ENCODE results near the gene MOB2. TPM values are rescaled to one million over a fixed set of nuclear protein-coding genes. Genes with fewer than 3 reads are reported as not detected.

Gene MOB2
- total and polyA plus RNA-seq, 9 of the 15 experiments (the other 6 are each of a cell fraction or from before 2014, with no cell fraction given): 0.17 to 36.8 (median 19.2) TPM

GRCh38 chr11:1519028-1520010 is 32.7 kb upstream of the MOB2 start:
- Histone ChIP-seq H2AFZ (ENCODE audit: low read depth, low read length) (no peak overlapping the region), H3K4me1 (replicated peaks in 1 of 2; ENCODE audit: control insufficient read depth in 2 of 2, insufficient read depth in 2 of 2, low read length in 2 of 2) (peaks cover 17 to 61% of the 10 kb centered on the region in 2 experiments), H3K27me3 (ENCODE audit: control insufficient read depth in 2 of 2, insufficient read depth in 2 of 2, low read length in 2 of 2) (no peaks in the 10 kb centered on the region), H3K4me2 (ENCODE audit: insufficient read depth, low read length) (no peak overlapping the region), H3K9me1 (ENCODE audit: control insufficient read depth, insufficient read depth, low read length) (peaks cover 7% of the 10 kb centered on the region), H3K27ac (ENCODE audit: extremely low read depth, low read depth, low read length) (no peak overlapping the region), H3K79me2 (ENCODE audit: control insufficient read depth, insufficient read depth, low read length) (peaks cover 31% of the 10 kb centered on the region), H4K20me1 (replicated peaks; ENCODE audit: control insufficient read depth, insufficient read depth, low read length) (peaks cover 71% of the 10 kb centered on the region), H3K36me3 (ENCODE audit: control insufficient read depth, insufficient read depth, low read length) (no peaks in the 10 kb centered on the region), H3K4me3 (no peak overlapping the region), H3K9ac (ENCODE audit: insufficient read depth in 1 of 2, low read depth in 2 of 2, low read length in 2 of 2) (peak overlapping the region in 1 of 2 experiments; percentile 64; a peak in 1 of 4 replicates), H3K9me3 (replicated peaks; ENCODE audit: control insufficient read depth, insufficient read depth, low read depth, low read length) (no peaks in the 10 kb centered on the region)
- no peak for DNase-seq (ENCODE audit: extremely low read depth in 1 of 4, low spot score in 3 of 4)
- no TSS peak for BruUV-seq (replicated peaks)
- no peak for ATAC-seq
- WGBS (ENCODE audit: insufficient coverage, low coverage, missing lambda C conversion rate): 88% methylated on average over 16 of the region's 17 CpGs
- FAIRE-seq: no peak
- ChIA-PET CTCF (ENCODE audit: low intra/inter-chr PET ratio) (no interaction called here), POLR2A (no interaction called here)
- TF ChIP-seq SMAD1 (IDR thresholded peaks at IDR 0.05; ENCODE audit: low read depth, low read length, partially characterized antibody) (no peak), PURB (CRISPR knock-in tag; IDR thresholded peaks at IDR 0.05; ENCODE audit: low read depth) (no peak), ZFPM2 (CRISPR knock-in tag; IDR thresholded peaks at IDR 0.05) (no peak), TAF9B (IDR thresholded peaks at IDR 0.05; ENCODE audit: partially characterized antibody) (no peak), REST (IDR thresholded peaks at IDR 0.05; ENCODE audit: borderline replicate concordance) (peak; percentile 26; the same call in 1 of the 2 replicates), REST (CRISPR knock-in tag; IDR thresholded peaks at IDR 0.05; ENCODE audit: low read depth) (no peak), POLR2AphosphoS2 (IDR thresholded peaks at IDR 0.05; ENCODE audit: low read length) (no peak), MAFG (tag; conservative IDR thresholded peaks at IDR 0.05) (no peak)
- in situ Hi-C loops (cut with MboI): no loop called here
- intact Hi-C loops (cut with micrococcal nuclease): loop anchor here (5.0 kb wide), 2 partner anchors 58 to 67 kb away; no protein-coding TSS in a partner anchor
